HepG2 (cell line): ENCODE results near the gene C1orf198. TPM values are rescaled to one million over a fixed set of nuclear protein-coding genes. Genes with fewer than 3 reads are reported as not detected.

Experiments
- ATAC-seq: fragments of 200-7000 bp; cut with Tn5 transposase; 3 replicates; pipeline ENCODE4 v1.9.1; 2020; ENCODE audit warnings: mild to moderate bottlenecking, moderate library complexity
- BruUV-seq: library from RNA; stranded (reverse); fragments of 400-500 nt; replicated peaks from 2 replicates; lab custom pipeline; 2021; lab: Mats Ljungman, UMichigan
- CTCF ChIA-PET: fragments of 300-600 bp; formaldehyde crosslinking; extraction: SDS; loops from one replicate; lab custom pipeline; 2021; ENCODE audit warnings: low total read pairs, inconsistent platforms, low intra/inter-chr PET ratio; lab: Yijun Ruan, JAX
- POLR2A ChIA-PET: fragments of 350-600 bp; sonication (Branson Sonifier 250); formaldehyde crosslinking; loops from one replicate; lab custom pipeline; 2020; ENCODE audit warnings: antibody characterized with exemption, inconsistent platforms; lab: Yijun Ruan, JAX
- DNase-seq: peaks from one replicate; pipeline ENCODE4 v3.0.0-alpha.2; 2015; ENCODE audit warnings: low spot score
- FAIRE-seq: peaks from 3 replicates; lab custom pipeline; 2011; peaks lifted over from hg19 to GRCh38; lab: Jason Lieb, UNC
- H2AFZ ChIP-seq: one replicate; pipeline ENCODE4 v1.6.1; 2011; ENCODE audit warnings: low read length, inconsistent platforms
- H3K27ac ChIP-seq: fragments of 300-600 bp; 3 replicates; pipeline ENCODE4 v1.8.0; 2011; ENCODE audit warnings: mixed run types, mild to moderate bottlenecking, mixed read lengths, low read length, inconsistent platforms; ENCODE audit not compliant: insufficient read depth; ENCODE audit errors: extremely low read length
- H3K27me3 ChIP-seq, 2 experiments: fragments of 200-600 bp in 1 of 2; 2 replicates in 1 of 2; 3 replicates in 1 of 2; pipeline versions ENCODE4 v1.6.0 to v1.8.0; 2011; ENCODE audit warnings: low read length in 2 of 2, mild to moderate bottlenecking in 2 of 2, moderate library complexity in 2 of 2, inconsistent platforms in 1 of 2; ENCODE audit not compliant: insufficient read depth in 2 of 2, control insufficient read depth in 1 of 2
- H3K36me3 ChIP-seq, 2 experiments: fragments of 200-600 bp in 1 of 2; replicated peaks in 1 of 2; 2 replicates in 1 of 2; 3 replicates in 1 of 2; pipeline versions ENCODE4 v1.5.1 to v1.8.0; 2011; ENCODE audit warnings: low read length in 2 of 2, inconsistent platforms in 1 of 2; ENCODE audit not compliant: insufficient read depth in 2 of 2, control insufficient read depth in 1 of 2
- H3K4me1 ChIP-seq: 2 replicates; pipeline ENCODE4 v1.5.1; 2012; ENCODE audit warnings: low read length, inconsistent platforms; ENCODE audit not compliant: insufficient read depth
- H3K4me2 ChIP-seq: 2 replicates; pipeline ENCODE4 v1.6.0; 2011; ENCODE audit warnings: low read depth, low read length, inconsistent platforms
- H3K4me3 ChIP-seq, 3 experiments: fragments of 200-600 bp in 1 of 3; sonication (generic), shearing (Covaris generic) in 1 of 3; replicated peaks in 1 of 3; 2 replicates each; pipeline ENCODE4 v1.5.1; 2011 to 2016; ENCODE audit warnings: low read length in 3 of 3, inconsistent platforms in 2 of 3, low read depth in 2 of 3, mild to moderate bottlenecking in 2 of 3, control low read depth in 1 of 3, mixed read lengths in 1 of 3; ENCODE audit not compliant: insufficient read depth in 1 of 3
- H3K79me2 ChIP-seq: one replicate; pipeline ENCODE4 v1.6.1; 2011; ENCODE audit warnings: low read length, inconsistent platforms; ENCODE audit not compliant: insufficient read depth
- H3K9ac ChIP-seq: 2 replicates; pipeline ENCODE4 v1.6.0; 2011; ENCODE audit warnings: mild to moderate bottlenecking, low read depth, low read length, inconsistent platforms; ENCODE audit not compliant: insufficient read depth
- H3K9me3 ChIP-seq: 2 replicates; pipeline ENCODE4 v1.5.1; 2012; ENCODE audit warnings: mild to moderate bottlenecking, low read length
- H4K20me1 ChIP-seq: 2 replicates; pipeline ENCODE4 v1.6.0; 2011; ENCODE audit warnings: inconsistent platforms, mild to moderate bottlenecking, low read length, moderate library complexity; ENCODE audit not compliant: insufficient read depth
- CHD4 ChIP-seq: fragments of 200-600 bp; sonication (generic); IDR thresholded peaks from 2 replicates; pipeline ENCODE4 v1.7.0; 2017; ENCODE audit warnings: mild to moderate bottlenecking, low read length, borderline replicate concordance
- EZH2 ChIP-seq: conservative IDR thresholded peaks from 2 replicates; pipeline ENCODE4 v1.6.1; 2012; ENCODE audit warnings: mild to moderate bottlenecking, low read depth, low read length, moderate library complexity
- KLF13 ChIP-seq: sonication (generic); formaldehyde crosslinking; IDR thresholded peaks from 2 replicates; pipeline ENCODE4 v1.4.0; 2020; ENCODE audit warnings: mild to moderate bottlenecking, missing genetic modification reagents
- KLF9 ChIP-seq: IDR thresholded peaks from 2 replicates; pipeline ENCODE4 v1.6.1; 2016; ENCODE audit warnings: low read depth
- MED13 ChIP-seq: sonication (generic); formaldehyde crosslinking; IDR thresholded peaks from 2 replicates; pipeline ENCODE4 v1.5.0; 2020; ENCODE audit warnings: missing genetic modification reagents
- NCOA1 ChIP-seq: sonication (generic); formaldehyde crosslinking; IDR thresholded peaks from 2 replicates; pipeline ENCODE4 v1.9.0; 2021; ENCODE audit warnings: missing genetic modification reagents
- SNRNP70 ChIP-seq: fragments of 200-400 bp; formaldehyde crosslinking; IDR thresholded peaks from 2 replicates; pipeline ENCODE4 v1.6.1; 2017; ENCODE audit warnings: mild to moderate bottlenecking, low read depth, low read length, moderate library complexity
- XBP1 ChIP-seq: sonication (generic); formaldehyde crosslinking; IDR thresholded peaks from 2 replicates; pipeline ENCODE4 v1.5.0; 2020; ENCODE audit warnings: missing genetic modification reagents
- ZNF121 ChIP-seq: sonication (generic); formaldehyde crosslinking; IDR thresholded peaks from 2 replicates; pipeline ENCODE4 v1.5.0; 2020; ENCODE audit warnings: mild to moderate bottlenecking, missing genetic modification reagents
- ZNF670 ChIP-seq: sonication (generic); formaldehyde crosslinking; IDR thresholded peaks from 2 replicates; pipeline ENCODE4 v1.8.0; 2022; ENCODE audit warnings: mild to moderate bottlenecking, missing genetic modification reagents, borderline replicate concordance
- ZNF749 ChIP-seq: sonication (generic); formaldehyde crosslinking; IDR thresholded peaks from 2 replicates; pipeline ENCODE4 v1.8.0; 2022; ENCODE audit warnings: mild to moderate bottlenecking, missing genetic modification reagents, moderate library complexity, borderline replicate concordance
- WGBS: methylation state at CpG from one replicate; pipeline ENCODE4 v1.1.6; 2017; ENCODE audit warnings: low lambda C conversion rate; 5-methylcytosine and 5-hydroxymethylcytosine counted together
- in situ Hi-C: cut with HindIII; loops from 2 replicates; pipeline ENCODE4 v1.10.0; 2017; ENCODE audit warnings: low pct_unique_long_range_greater_than_20kb; ENCODE audit not compliant: extremely low pct_ligation_motif_present
- intact Hi-C: fragments of 100-400 bp; cut with micrococcal nuclease; formaldehyde crosslinking; loops from one replicate; pipeline ENCODE4 v1.10.0; 2022; ENCODE audit not compliant: unreplicated experiment
- polyA plus RNA-seq, 8 experiments: library from polyadenylated mRNA; depleted of rRNA in 3 of 8; stranded (reverse) in 7 of 8; unstranded in 1 of 8; fragments of >200 nt; fragmentation: Illumina TruSeq in 4 of 8; extraction: Trizol in 4 of 8; gene quantifications; 2 replicates each; pipeline versions ENCODE4 v1.2.1 to v1.2.3, GENCODE V29; 2011 to 2016; ENCODE audit warnings: low read depth in 4 of 8, missing spikeins in 1 of 8, mixed read lengths in 1 of 8; ENCODE audit not compliant: insufficient read depth in 1 of 8
- total RNA-seq, 5 experiments: library from RNA; depleted of rRNA; stranded (reverse); fragments of >200 nt; fragmentation: Illumina TruSeq; extraction: Trizol; gene quantifications; 2 replicates each; pipeline ENCODE4 v1.2.3, GENCODE V29; 2016; ENCODE audit warnings: low read depth in 1 of 5
- TF ChIP-seq, protein P1 (sequence below): sonication (generic); formaldehyde crosslinking; IDR thresholded peaks from 2 replicates; pipeline ENCODE4 v1.9.0; 2021; ENCODE audit warnings: missing genetic modification reagents, mild to moderate bottlenecking, borderline replicate concordance
- TF ChIP-seq, protein P2 (sequence below): sonication (generic); formaldehyde crosslinking; IDR thresholded peaks from 2 replicates; pipeline ENCODE4 v1.4.0; 2020; ENCODE audit warnings: mild to moderate bottlenecking, missing genetic modification reagents
- TF ChIP-seq, protein P3 (sequence below): sonication (generic); formaldehyde crosslinking; IDR thresholded peaks from 2 replicates; pipeline ENCODE4 v1.4.0; 2020; ENCODE audit warnings: missing genetic modification reagents

The C1orf198 gene
- total and polyA plus RNA-seq, 2 of the 13 experiments (the other 11 are each of a cell fraction or from before 2014, with no cell fraction given), result 12.7 to 13.4 TPM

DNA sequence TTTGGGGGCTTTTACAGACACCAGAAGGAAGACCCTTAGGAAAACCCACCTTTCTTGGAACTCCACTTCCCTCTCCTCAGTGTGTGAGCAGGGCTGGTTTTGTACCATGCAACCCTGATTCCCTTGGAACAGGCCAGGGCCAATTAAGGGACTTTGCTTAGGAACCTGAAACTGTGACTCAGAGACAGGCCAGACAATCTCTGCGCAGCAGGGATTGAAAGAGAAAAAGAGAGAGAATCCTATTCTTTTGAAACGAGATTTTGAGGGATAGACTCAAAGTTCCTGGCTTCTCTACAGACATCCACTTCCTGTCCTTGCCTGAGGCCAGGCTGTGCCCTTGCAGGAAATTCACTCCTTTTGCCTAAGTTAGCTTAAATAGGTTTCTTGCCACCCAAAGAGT, 23.1 kb upstream of the C1orf198 start:
- Histone ChIP-seq H3K9me3 (no peaks in the 10 kb centered on the region), H3K4me1 (peaks cover 9% of the 10 kb centered on the region; the same call in 1 of the 2 replicates), H3K4me2 (no peak overlapping the region), H3K4me3 (no peak overlapping the region), H3K9ac (no peak overlapping the region), H4K20me1 (no peaks in the 10 kb centered on the region), H3K36me3 (no peaks in the 10 kb centered on the region), H3K27me3 (no peaks in the 10 kb centered on the region; a peak in 1 of 5 replicates), H3K79me2 (no peaks in the 10 kb centered on the region), H2AFZ (no peak overlapping the region), H3K27ac (no peak overlapping the region)
- TF ChIP-seq CHD4 (no peak), KLF13 (no peak), ZNF121 (no peak), EZH2 (no peak), ZNF749 (no peak), SNRNP70 (no peak), XBP1 (CRISPR knock-in tag) (no peak), ZNF670 (CRISPR knock-in tag) (no peak), KLF9 (CRISPR knock-in tag) (no peak), MED13 (CRISPR knock-in tag) (no peak), NCOA1 (CRISPR knock-in tag) (no peak)
- TF ChIP-seq, protein P1, sequence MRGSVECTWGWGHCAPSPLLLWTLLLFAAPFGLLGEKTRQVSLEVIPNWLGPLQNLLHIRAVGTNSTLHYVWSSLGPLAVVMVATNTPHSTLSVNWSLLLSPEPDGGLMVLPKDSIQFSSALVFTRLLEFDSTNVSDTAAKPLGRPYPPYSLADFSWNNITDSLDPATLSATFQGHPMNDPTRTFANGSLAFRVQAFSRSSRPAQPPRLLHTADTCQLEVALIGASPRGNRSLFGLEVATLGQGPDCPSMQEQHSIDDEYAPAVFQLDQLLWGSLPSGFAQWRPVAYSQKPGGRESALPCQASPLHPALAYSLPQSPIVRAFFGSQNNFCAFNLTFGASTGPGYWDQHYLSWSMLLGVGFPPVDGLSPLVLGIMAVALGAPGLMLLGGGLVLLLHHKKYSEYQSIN, result no peak
- TF ChIP-seq, protein P2, sequence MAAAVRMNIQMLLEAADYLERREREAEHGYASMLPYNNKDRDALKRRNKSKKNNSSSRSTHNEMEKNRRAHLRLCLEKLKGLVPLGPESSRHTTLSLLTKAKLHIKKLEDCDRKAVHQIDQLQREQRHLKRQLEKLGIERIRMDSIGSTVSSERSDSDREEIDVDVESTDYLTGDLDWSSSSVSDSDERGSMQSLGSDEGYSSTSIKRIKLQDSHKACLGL, result no peak
- TF ChIP-seq, protein P3, sequence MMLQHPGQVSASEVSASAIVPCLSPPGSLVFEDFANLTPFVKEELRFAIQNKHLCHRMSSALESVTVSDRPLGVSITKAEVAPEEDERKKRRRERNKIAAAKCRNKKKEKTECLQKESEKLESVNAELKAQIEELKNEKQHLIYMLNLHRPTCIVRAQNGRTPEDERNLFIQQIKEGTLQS (CRISPR knock-in tag), result no peak
- POLR2A ChIA-PET, result no interaction called here
- WGBS, result 39% methylated on average over 2 of the region's 2 CpGs
- no TSS peak for BruUV-seq
- intact Hi-C loops (no loop called here), in situ Hi-C loops (no loop called here)
- DNase-seq, result no peak
- ATAC-seq, result no peak
- no peak for FAIRE-seq
- CTCF ChIA-PET, result no interaction called here
